GM21825 (cell line): ENCODE measurements around the gene RIPK3.
"Not testable (repeated sequence)": the region's sequence is repeated elsewhere in the genome, so short reads cannot be mapped to it uniquely, and the experiment has no call there.

ENCODE experiments used
- ATAC-seq: cut with Tn5 transposase; IDR thresholded peaks from one replicate; pipeline ENCODE4 v1.9.1; 2021; ENCODE audit warnings: mild to moderate bottlenecking, moderate library complexity; ENCODE audit not compliant: unreplicated experiment

Gene RIPK3

GRCh38 chr14:24369907-24370687 lies 30.3 kb upstream of the RIPK3 start:
- ATAC-seq = no peak

- no peak for ATAC-seq
Measured at GRCh38 chr14:24369463-24369862, 29.7 kb upstream of the RIPK3 start.

- no peak for ATAC-seq
Measured at GRCh38 chr14:24368562-24369252, 28.9 kb upstream of the RIPK3 start.

GRCh38 chr14:24368212-24368561 lies 28.4 kb upstream of the RIPK3 start:
- ATAC-seq = no peak

- ATAC-seq = peak; percentile 19
Measured at GRCh38 chr14:24367514-24368211, 27.9 kb upstream of the RIPK3 start, which contains the start of gene NFATC4. TSS of gene NFATC4 (plus strand) at chr14:24368184. CDS start at chr14:24368341, 157 bp downstream.

- ATAC-seq = peak; percentile 55
Measured at GRCh38 chr14:24366721-24367513, 27.1 kb upstream of the RIPK3 start.

- ATAC-seq = no peak
Measured at GRCh38 chr14:24366413-24366720, 26.6 kb upstream of the RIPK3 start.

- no peak for ATAC-seq
Measured at GRCh38 chr14:24365600-24366412, 26.0 kb upstream of the RIPK3 start.

GRCh38 chr14:24364841-24365240 lies 25.1 kb upstream of the RIPK3 start:
- ATAC-seq = no peak

GRCh38 chr14:24363401-24363800 lies 23.6 kb upstream of the RIPK3 start:
- no peak for ATAC-seq

GRCh38 chr14:24362241-24362960 lies 22.6 kb upstream of the RIPK3 start:
- ATAC-seq = no peak

GRCh38 chr14:24361326-24361725 lies 21.5 kb upstream of the RIPK3 start:
- no peak for ATAC-seq

GRCh38 chr14:24360281-24360680 lies 20.5 kb upstream of the RIPK3 start:
- no peak for ATAC-seq

GRCh38 chr14:24356208-24356607 lies 16.4 kb upstream of the RIPK3 start:
- no peak for ATAC-seq

GRCh38 chr14:24355009-24355408 lies 15.2 kb upstream of the RIPK3 start:
- ATAC-seq = no peak

GRCh38 chr14:24354482-24354825 lies 14.7 kb upstream of the RIPK3 start:
- not testable (repeated sequence) for ATAC-seq

- no peak for ATAC-seq
Measured at GRCh38 chr14:24353559-24354481, 14.0 kb upstream of the RIPK3 start.

- no peak for ATAC-seq
Measured at GRCh38 chr14:24351517-24351916, 11.7 kb upstream of the RIPK3 start.

- no peak for ATAC-seq
Measured at GRCh38 chr14:24349742-24350141, 10.0 kb upstream of the RIPK3 start.
